Activated B cell treated with CpG ODN at 0.5 μM for 24 hours (primary cell): ENCODE data around the gene LONP2. TPM values are rescaled to one million over a fixed set of nuclear protein-coding genes. Genes with fewer than 3 reads are reported as not detected.

ENCODE experiments used
- ATAC-seq: fragments of 200-7000 bp; cut with Tn5 transposase; one replicate; pipeline ENCODE4 v1.10.0; 2021; ENCODE audit warnings: low read depth, mild to moderate bottlenecking, moderate library complexity
- CTCF ChIA-PET: fragments of 350-600 bp; sonication (Branson Sonifier 250); formaldehyde crosslinking; loops from one replicate; lab custom pipeline; 2021; ENCODE audit warnings: antibody characterized with exemption; lab: Charles Lee
- POLR2A ChIA-PET: fragments of 350-600 bp; sonication (Branson Sonifier 250); formaldehyde crosslinking; loops from one replicate; lab custom pipeline; 2021; ENCODE audit warnings: antibody characterized with exemption; lab: Charles Lee
- DNase-seq: peaks from one replicate; pipeline ENCODE4 v3.0.0; 2022
- H3K27ac Mint-ChIP-seq: one replicate; pipeline ENCODE4 v1.8.0; 2020; ENCODE audit warnings: mixed read lengths
- H3K27me3 Mint-ChIP-seq: one replicate; pipeline ENCODE4 v1.8.0; 2021; ENCODE audit warnings: mixed read lengths
- H3K36me3 Mint-ChIP-seq: one replicate; pipeline ENCODE4 v1.8.0; 2021; ENCODE audit warnings: low read depth, mixed read lengths
- H3K4me1 Mint-ChIP-seq: one replicate; pipeline ENCODE4 v1.8.0; 2021; ENCODE audit warnings: mixed read lengths
- H3K4me3 Mint-ChIP-seq: one replicate; pipeline ENCODE4 v1.8.0; 2020; ENCODE audit warnings: mild to moderate bottlenecking, mixed read lengths
- H3K9me3 Mint-ChIP-seq: one replicate; pipeline ENCODE4 v1.8.0; 2020; ENCODE audit warnings: mixed read lengths
- intact Hi-C: fragments of 100-400 bp; cut with micrococcal nuclease; formaldehyde crosslinking; loops from one replicate; pipeline ENCODE4 v1.15.1; 2024
- total RNA-seq: library from RNA; stranded (reverse); gene quantifications from 2 replicates; pipeline ENCODE4 v1.2.3, GENCODE V29; 2022
- TF ChIP-seq, protein P1 (sequence below): fragments of 200-600 bp; IDR thresholded peaks from one replicate; pipeline ENCODE4 v1.8.0; 2022; ENCODE audit warnings: antibody characterized with exemption, mild to moderate bottlenecking

The LONP2 gene
- total RNA-seq, 1 donor from 2014 or later = 72.7 TPM

DNA sequence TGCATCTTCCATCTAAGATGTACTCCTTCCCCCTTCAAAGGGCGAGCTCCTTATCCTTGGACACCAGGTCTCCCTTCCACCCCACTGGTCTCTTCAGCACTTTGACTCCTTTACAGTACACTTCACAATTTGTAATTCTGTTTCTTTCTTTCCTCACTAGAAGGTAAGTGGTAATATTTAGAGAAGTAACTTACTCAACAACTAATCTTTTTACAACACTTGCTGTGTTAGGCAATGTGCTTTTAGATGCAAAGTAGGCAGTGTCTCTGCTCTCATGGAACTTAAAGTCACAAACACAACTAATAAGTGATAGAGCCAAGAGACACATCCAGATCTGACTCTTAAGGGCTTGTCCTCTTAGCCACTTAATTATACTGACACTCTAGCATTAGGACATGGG is 134.7 kb downstream of the LONP2 start:
- Mint-ChIP-seq H3K4me1 (peaks cover 62% of the 10 kb centered on the region), H3K27ac (no peak overlapping the region), H3K27me3 (no peaks in the 10 kb centered on the region), H3K36me3 (no peaks in the 10 kb centered on the region), H3K9me3 (no peaks in the 10 kb centered on the region), H3K4me3 (no peak overlapping the region)
- DNase-seq (no peak), ATAC-seq (no peak)
- POLR2A ChIA-PET = interaction anchor here (0.7 to 1.2 kb wide), 3 partner anchors 9 to 53 kb away, joined by 3 read pairs; no protein-coding TSS in a partner anchor
- CTCF ChIA-PET = no interaction called here
- intact Hi-C loops = no loop called here
- TF ChIP-seq, protein P1, sequence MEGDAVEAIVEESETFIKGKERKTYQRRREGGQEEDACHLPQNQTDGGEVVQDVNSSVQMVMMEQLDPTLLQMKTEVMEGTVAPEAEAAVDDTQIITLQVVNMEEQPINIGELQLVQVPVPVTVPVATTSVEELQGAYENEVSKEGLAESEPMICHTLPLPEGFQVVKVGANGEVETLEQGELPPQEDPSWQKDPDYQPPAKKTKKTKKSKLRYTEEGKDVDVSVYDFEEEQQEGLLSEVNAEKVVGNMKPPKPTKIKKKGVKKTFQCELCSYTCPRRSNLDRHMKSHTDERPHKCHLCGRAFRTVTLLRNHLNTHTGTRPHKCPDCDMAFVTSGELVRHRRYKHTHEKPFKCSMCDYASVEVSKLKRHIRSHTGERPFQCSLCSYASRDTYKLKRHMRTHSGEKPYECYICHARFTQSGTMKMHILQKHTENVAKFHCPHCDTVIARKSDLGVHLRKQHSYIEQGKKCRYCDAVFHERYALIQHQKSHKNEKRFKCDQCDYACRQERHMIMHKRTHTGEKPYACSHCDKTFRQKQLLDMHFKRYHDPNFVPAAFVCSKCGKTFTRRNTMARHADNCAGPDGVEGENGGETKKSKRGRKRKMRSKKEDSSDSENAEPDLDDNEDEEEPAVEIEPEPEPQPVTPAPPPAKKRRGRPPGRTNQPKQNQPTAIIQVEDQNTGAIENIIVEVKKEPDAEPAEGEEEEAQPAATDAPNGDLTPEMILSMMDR = no peak

DNA sequence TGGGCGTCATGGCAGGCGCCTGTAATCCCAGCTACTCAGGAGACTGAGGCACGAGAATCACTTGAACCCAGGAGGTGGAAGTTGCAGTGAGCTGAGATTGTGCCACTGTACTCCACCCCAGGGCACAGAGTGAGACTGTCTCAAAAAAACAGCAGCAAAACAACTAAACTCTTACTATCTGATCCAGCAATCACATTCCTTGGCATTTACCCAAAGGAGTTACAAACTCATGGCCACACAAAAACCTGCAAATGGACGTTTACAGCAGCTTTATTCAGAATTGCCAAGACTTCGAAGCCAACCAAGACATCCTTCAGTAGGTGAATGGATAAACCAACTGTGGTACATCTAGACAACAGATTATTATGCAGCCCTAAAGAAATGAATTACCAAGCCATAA is 137.1 kb downstream of the LONP2 start:
- Mint-ChIP-seq H3K36me3 (peaks cover 6% of the 10 kb centered on the region), H3K4me1 (peaks cover 68% of the 10 kb centered on the region), H3K27me3 (no peaks in the 10 kb centered on the region), H3K27ac (no peak overlapping the region), H3K4me3 (no peak overlapping the region), H3K9me3 (no peaks in the 10 kb centered on the region)
- intact Hi-C loops = no loop called here
- CTCF ChIA-PET = no interaction called here
- DNase-seq = no peak
- no peak for ATAC-seq
- TF ChIP-seq, protein P1 = no peak
- POLR2A ChIA-PET = interaction anchor here (0.9 kb wide), 1 partner anchor 15 kb away, joined by 3 read pairs; no protein-coding TSS in a partner anchor

DNA sequence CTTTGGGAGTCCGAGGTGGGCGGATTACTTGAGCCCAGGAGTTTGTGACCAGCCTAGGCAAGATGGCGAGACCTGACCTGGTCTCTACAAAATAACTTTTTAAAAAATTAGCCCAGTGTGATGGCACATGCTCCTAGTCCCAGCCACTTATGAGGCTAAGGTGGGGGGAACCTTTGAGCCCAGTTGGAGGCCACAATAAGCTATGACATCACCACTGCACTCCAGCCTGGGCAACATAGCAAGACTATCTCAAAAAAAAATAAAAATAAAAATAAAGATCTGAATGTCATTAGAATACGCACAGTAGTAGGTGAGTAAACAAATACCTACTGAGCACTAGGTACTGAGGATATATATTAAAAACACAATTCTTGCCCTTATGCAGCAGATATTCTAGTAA is 138.0 kb downstream of the LONP2 start:
- peaks cover 6% of the 10 kb centered on the region for H3K36me3 Mint-ChIP-seq
- no peak overlapping the region for H3K4me3 Mint-ChIP-seq
- H3K9me3 Mint-ChIP-seq = no peaks in the 10 kb centered on the region
- ATAC-seq (no peak), DNase-seq (no peak)
- CTCF ChIA-PET = interaction anchor here (0.9 kb wide), 1 partner anchor 241 kb away, joined by 3 read pairs; no protein-coding TSS in a partner anchor
- intact Hi-C loops = no loop called here
- no peak overlapping the region for H3K27ac Mint-ChIP-seq
- POLR2A ChIA-PET = no interaction called here
- TF ChIP-seq, protein P1 = no peak
- H3K4me1 Mint-ChIP-seq = peaks cover 60% of the 10 kb centered on the region
- H3K27me3 Mint-ChIP-seq = no peaks in the 10 kb centered on the region

DNA sequence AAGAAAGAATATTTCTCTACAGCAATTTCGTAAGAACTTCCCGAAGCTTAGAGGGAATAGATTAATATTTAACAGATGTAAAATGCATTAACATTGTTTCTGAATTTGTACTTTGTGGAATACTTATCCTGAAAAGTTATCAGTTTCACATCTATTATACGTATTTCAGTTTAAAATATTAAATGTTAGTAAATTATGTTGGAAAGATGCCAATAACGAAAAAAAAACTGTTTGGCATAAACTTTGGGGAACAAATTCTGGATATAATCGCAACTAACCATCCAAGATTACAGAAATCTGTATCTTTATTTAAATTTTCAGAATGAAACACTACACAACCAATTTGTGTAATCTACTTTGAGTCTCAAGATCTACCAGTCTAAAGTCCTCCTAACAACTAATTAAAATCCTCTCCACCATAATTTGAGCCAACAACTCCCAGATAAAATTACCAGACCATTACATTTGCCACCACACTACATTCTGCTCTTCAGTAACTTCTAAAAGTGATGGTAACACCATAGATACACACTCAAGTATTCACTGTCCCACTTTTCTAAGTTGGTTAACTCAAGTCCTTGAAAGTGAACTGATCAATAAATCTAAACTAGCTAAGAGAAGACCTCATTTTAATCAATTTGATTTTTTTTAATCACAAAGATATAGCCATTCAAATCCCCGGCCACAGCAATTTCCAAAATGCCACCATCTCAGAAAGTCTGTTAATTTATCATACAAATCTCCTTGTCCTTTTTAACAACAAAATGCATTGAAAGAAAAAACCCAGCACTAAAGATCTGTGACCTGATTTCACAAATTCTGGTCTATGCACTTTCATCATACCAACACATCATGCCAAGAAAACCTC is 139.1 kb downstream of the LONP2 start:
- ChIA-PET CTCF (interaction anchor here (0.9 to 1.2 kb wide), 3 partner anchors 27 to 240 kb away, joined by 3 to 5 read pairs (median 3); no protein-coding TSS in a partner anchor), POLR2A (interaction anchor here (1.0 to 4.4 kb wide), 5 partner anchors 17 to 229 kb away, joined by 3 to 49 read pairs (median 15); no protein-coding TSS in a partner anchor)
- intact Hi-C loops = loop anchor here (1.0 kb wide), 1 partner anchor 8 kb away; no protein-coding TSS in a partner anchor
- DNase-seq (no peak), ATAC-seq (no peak)
- Mint-ChIP-seq H3K27ac (peak overlapping the region; percentile 88), H3K4me1 (peaks cover 55% of the 10 kb centered on the region), H3K36me3 (peaks cover 6% of the 10 kb centered on the region), H3K27me3 (no peaks in the 10 kb centered on the region), H3K9me3 (no peaks in the 10 kb centered on the region), H3K4me3 (peak overlapping the region; percentile 93)
- TF ChIP-seq, protein P1 = no peak
